ENCODE measurements around the gene KIAA1614.

The KIAA1614 gene

GRCh38 chr1:180951186-180951745 lies 38.6 kb downstream of the KIAA1614 start:
- no peak overlapping the region for H3K4me3 ChIP-seq (replicated peaks; ENCODE audit: low read depth, low read length)
- DNase-seq (ENCODE audit: low read depth): no peak
- TF ChIP-seq, protein P1, sequence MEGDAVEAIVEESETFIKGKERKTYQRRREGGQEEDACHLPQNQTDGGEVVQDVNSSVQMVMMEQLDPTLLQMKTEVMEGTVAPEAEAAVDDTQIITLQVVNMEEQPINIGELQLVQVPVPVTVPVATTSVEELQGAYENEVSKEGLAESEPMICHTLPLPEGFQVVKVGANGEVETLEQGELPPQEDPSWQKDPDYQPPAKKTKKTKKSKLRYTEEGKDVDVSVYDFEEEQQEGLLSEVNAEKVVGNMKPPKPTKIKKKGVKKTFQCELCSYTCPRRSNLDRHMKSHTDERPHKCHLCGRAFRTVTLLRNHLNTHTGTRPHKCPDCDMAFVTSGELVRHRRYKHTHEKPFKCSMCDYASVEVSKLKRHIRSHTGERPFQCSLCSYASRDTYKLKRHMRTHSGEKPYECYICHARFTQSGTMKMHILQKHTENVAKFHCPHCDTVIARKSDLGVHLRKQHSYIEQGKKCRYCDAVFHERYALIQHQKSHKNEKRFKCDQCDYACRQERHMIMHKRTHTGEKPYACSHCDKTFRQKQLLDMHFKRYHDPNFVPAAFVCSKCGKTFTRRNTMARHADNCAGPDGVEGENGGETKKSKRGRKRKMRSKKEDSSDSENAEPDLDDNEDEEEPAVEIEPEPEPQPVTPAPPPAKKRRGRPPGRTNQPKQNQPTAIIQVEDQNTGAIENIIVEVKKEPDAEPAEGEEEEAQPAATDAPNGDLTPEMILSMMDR (IDR thresholded peaks at IDR 0.05; ENCODE audit: low read length, missing control alignments): no peak

GRCh38 chr1:180951836-180952656 lies 39.3 kb downstream of the KIAA1614 start:
- DNase-seq (ENCODE audit: low read depth): no peak
- TF ChIP-seq, protein P1 (IDR thresholded peaks at IDR 0.05; ENCODE audit: low read length, missing control alignments): no peak
- no peak overlapping the region for H3K4me3 ChIP-seq (replicated peaks; ENCODE audit: low read depth, low read length)

DNA sequence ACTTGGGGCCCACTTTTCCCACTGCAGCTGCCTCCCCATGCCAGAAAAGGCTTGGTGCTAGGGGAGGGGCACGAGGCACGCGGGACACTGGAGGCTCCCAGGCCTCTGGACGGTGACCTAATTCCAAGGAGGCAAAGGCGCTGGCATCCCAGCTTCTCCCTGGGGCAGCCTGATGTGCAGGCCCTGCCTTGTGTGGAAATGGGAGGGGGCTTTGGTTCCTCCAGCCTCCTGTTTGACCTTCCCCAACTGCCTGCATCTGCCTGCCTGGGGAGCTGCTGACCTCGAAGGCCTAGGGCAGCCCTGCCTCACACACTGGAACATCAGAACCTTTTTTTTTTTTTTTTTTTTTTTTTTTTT lies 39.9 kb downstream of the KIAA1614 start:
- no peak for DNase-seq (ENCODE audit: low read depth)
- TF ChIP-seq, protein P1 (IDR thresholded peaks at IDR 0.05; ENCODE audit: low read length, missing control alignments): no peak
- H3K4me3 ChIP-seq (replicated peaks; ENCODE audit: low read depth, low read length): no peak overlapping the region

GRCh38 chr1:180953291-180954004 lies 40.8 kb downstream of the KIAA1614 start:
- no peak for DNase-seq (ENCODE audit: low read depth)

GRCh38 chr1:180954005-180954800 lies 41.5 kb downstream of the KIAA1614 start:
- TF ChIP-seq, protein P1 (IDR thresholded peaks at IDR 0.05; ENCODE audit: low read length, missing control alignments): no peak
- DNase-seq (ENCODE audit: low read depth): peak; percentile 58
- peak overlapping the region; percentile 45 for H3K4me3 ChIP-seq (replicated peaks; ENCODE audit: low read depth, low read length)

More at GRCh38 chr1:180953291-180954004, 40.8 kb downstream of the KIAA1614 start:
- peak overlapping the region; percentile 45 for H3K4me3 ChIP-seq (replicated peaks; ENCODE audit: low read depth, low read length)
- TF ChIP-seq, protein P1 (IDR thresholded peaks at IDR 0.05; ENCODE audit: low read length, missing control alignments): no peak

GRCh38 chr1:180954801-180955165 lies 42.1 kb downstream of the KIAA1614 start:
- H3K4me3 ChIP-seq (replicated peaks; ENCODE audit: low read depth, low read length): no peak overlapping the region

More at GRCh38 chr1:180954801-180955165, 42.1 kb downstream of the KIAA1614 start:
- DNase-seq (ENCODE audit: low read depth): no peak
- TF ChIP-seq, protein P1 (IDR thresholded peaks at IDR 0.05; ENCODE audit: low read length, missing control alignments): no peak

Measured in fibroblast of pulmonary artery (primary cell).